GM19099 (cell line): ENCODE data around the gene PRSS2.

ENCODE experiments used
- POLR2A ChIP-seq: IDR thresholded peaks from 3 replicates; pipeline ENCODE4 v1.6.1; 2011; ENCODE audit warnings: low read depth; ENCODE audit not compliant: insufficient read length; ENCODE audit errors: extremely low read depth

PRSS2 gene

DNA sequence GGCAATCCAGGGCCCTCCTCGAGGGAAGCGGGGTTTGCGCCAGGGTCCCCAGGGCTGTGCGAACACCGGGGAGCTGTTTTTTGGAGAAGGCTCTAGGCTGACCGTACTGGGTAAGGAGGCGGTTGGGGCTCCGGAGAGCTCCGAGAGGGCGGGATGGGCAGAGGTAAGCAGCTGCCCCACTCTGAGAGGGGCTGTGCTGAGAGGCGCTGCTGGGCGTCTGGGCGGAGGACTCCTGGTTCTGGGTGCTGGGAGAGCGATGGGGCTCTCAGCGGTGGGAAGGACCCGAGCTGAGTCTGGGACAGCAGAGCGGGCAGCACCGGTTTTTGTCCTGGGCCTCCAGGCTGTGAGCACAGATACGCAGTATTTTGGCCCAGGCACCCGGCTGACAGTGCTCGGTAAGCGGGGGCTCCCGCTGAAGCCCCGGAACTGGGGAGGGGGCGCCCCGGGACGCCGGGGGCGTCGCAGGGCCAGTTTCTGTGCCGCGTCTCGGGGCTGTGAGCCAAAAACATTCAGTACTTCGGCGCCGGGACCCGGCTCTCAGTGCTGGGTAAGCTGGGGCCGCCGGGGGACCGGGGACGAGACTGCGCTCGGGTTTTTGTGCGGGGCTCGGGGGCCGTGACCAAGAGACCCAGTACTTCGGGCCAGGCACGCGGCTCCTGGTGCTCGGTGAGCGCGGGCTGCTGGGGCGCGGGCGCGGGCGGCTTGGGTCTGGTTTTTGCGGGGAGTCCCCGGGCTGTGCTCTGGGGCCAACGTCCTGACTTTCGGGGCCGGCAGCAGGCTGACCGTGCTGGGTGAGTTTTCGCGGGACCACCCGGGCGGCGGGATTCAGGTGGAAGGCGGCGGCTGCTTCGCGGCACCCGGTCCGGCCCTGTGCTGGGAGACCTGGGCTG lies 26.0 kb downstream of the PRSS2 start:
- TF ChIP-seq POLR2A = no peak

DNA sequence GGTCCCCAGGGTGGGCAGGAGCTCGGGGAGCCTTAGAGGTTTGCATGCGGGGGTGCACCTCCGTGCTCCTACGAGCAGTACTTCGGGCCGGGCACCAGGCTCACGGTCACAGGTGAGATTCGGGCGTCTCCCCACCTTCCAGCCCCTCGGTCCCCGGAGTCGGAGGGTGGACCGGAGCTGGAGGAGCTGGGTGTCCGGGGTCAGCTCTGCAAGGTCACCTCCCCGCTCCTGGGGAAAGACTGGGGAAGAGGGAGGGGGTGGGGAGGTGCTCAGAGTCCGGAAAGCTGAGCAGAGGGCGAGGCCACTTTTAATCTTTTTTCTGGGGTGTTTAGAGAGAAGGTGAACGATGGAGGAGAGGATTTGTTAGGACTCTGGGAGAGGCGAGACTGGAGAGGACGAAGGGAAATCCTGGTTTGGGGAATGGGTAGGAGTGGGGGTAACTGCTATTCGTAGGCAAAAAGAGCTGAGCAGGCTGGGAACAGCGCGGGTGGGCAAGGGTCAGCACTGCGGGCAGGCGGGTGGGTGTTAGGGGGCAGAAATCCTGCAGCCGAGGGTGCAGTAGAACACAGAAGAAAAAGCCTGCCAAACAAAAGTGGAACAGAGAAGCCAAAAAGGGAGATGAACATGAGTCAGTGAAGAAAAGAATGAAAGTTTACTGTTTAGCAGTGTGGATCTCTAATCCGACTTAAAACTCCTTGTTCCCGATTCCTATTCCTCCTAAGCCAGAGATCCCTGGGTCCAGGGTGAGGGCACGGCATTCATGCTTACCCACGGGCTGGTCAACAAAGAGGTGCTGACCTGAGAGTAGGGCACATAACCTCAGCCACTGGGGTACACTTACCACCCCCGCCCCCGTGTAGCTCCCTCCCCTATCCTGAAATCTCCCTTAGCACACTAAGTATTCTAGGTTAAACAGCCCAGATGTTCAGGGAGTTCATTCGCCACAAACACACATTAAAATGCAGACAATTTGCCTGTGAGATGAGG lies 26.9 kb downstream of the PRSS2 start:
- no peak for TF ChIP-seq POLR2A

DNA sequence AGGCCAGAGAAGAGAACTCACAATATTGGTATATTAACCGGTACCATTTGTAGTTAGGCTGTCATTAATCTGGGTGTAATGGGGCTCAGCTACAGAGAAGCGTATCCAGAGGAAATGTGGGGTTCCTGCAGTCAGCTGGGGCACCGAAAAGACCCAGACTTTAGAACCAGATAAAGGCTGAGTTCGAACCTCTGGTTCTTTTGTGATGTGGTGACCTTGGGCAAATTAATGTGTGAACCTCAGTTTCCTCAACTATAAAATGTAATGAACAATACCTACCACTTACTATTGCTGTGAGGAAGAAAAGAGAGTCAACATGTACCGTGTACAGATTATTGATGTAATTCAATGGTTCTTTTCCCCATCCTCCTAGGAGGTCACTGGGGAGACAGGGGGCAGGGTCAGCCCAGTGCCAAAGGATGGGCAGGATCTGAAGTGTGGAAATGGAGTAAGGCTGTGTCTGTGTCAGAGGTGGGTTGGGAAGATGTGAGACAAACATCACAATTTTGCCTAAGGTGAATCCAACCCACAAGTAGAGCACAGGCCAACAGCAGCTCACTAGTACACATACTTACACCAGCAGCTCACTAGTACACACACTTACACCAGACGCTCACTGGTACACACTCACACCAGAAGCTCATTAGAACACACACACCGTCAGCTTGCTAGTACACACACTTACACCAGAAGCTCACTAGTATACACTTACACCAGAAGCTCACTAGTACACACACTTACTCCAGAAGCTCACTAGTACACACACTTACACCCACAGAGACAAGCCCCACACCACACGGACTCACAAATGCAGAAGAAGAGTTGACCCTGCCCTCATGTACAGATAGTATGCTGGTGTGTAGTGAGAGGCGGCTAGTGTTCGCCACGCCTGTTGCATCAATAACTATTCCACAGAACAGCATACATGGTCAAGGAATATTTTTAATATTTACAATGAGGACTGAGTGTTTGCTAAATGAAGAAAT lies 28.0 kb downstream of the PRSS2 start:
- no peak for TF ChIP-seq POLR2A

DNA sequence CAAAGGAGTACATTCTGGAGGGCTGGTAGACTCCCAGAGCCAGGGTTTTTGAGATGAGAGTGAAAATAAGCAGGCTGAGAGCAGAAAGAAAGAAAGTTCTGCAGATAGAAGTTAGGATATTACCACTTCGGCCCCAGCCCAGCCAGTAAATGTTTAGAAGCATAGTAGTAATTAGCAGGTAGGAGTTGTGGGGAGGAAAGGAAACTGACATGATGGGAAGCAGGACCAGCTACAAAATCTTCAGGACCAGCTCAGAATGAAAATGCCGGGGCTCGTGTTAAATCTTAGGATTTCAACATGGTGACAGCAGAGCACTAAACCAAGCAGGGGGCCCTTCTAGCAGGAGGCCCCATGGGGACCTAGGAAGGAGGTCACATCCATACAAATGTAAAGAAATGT lies 28.7 kb downstream of the PRSS2 start:
- TF ChIP-seq POLR2A = no peak

DNA sequence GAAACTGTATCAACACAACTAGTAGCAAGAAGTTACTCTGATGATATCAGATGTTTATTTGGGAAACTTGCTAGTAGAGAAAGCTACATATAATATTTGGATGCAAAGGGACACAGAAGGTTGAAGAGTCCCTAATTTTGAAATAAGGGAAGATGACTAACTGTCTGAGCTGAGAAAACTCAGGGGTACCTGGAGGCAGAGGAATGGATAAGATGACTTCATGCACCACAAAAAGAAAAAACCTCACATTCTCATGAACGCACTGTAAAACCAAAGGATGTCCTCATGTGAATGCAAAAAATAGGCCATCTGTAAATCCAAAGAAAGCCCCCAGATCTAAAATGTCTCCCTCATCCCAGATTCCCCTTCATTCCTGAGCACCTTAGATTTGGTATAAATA lies 29.3 kb downstream of the PRSS2 start:
- no peak for TF ChIP-seq POLR2A

DNA sequence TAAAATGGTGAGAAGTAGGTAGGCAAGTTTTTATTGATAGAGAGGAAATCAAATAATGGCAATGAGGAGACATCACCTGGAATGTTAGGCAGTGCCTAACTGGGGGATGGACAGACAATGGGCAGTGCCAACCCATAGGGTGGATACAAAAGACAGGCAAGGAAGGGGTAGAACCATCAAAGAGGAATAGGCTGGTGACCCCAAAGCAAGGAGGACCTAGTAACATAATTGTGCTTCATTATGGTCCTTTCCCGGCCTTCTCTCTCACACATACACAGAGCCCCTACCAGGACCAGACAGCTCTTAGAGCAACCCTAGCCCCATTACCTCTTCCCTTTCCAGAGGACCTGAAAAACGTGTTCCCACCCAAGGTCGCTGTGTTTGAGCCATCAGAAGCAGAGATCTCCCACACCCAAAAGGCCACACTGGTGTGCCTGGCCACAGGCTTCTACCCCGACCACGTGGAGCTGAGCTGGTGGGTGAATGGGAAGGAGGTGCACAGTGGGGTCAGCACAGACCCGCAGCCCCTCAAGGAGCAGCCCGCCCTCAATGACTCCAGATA lies 30.0 kb downstream of the PRSS2 start:
- no peak for TF ChIP-seq POLR2A

DNA sequence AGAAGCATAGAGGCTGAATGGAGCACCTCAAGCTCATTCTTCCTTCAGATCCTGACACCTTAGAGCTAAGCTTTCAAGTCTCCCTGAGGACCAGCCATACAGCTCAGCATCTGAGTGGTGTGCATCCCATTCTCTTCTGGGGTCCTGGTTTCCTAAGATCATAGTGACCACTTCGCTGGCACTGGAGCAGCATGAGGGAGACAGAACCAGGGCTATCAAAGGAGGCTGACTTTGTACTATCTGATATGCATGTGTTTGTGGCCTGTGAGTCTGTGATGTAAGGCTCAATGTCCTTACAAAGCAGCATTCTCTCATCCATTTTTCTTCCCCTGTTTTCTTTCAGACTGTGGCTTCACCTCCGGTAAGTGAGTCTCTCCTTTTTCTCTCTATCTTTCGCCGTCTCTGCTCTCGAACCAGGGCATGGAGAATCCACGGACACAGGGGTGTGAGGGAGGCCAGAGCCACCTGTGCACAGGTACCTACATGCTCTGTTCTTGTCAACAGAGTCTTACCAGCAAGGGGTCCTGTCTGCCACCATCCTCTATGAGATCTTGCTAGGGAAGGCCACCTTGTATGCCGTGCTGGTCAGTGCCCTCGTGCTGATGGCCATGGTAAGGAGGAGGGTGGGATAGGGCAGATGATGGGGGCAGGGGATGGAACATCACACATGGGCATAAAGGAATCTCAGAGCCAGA lies 31.0 kb downstream of the PRSS2 start:
- no peak for TF ChIP-seq POLR2A

DNA sequence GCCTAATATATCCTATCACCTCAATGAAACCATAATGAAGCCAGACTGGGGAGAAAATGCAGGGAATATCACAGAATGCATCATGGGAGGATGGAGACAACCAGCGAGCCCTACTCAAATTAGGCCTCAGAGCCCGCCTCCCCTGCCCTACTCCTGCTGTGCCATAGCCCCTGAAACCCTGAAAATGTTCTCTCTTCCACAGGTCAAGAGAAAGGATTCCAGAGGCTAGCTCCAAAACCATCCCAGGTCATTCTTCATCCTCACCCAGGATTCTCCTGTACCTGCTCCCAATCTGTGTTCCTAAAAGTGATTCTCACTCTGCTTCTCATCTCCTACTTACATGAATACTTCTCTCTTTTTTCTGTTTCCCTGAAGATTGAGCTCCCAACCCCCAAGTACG lies 31.5 kb downstream of the PRSS2 start:
- no peak for TF ChIP-seq POLR2A

DNA sequence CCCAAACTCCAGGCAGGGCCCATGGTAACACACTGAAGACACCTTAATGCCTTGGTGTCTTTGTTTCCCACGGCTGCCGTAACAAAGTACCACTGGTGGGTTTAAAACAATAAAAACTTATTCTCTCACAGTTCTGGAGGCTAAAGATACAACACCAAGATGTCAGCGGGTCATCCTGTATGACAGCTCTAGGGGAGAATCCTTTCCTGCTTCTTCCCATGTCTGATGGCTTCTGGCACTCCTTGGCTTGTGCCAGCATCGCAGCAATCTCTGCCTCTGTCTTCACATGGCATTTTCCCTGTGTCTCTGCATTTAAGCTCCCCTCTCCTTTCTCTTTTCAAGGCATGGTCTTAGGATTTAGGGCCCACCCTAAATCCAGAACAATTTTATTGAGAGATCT lies 33.1 kb downstream of the PRSS2 start:
- no peak for TF ChIP-seq POLR2A

DNA sequence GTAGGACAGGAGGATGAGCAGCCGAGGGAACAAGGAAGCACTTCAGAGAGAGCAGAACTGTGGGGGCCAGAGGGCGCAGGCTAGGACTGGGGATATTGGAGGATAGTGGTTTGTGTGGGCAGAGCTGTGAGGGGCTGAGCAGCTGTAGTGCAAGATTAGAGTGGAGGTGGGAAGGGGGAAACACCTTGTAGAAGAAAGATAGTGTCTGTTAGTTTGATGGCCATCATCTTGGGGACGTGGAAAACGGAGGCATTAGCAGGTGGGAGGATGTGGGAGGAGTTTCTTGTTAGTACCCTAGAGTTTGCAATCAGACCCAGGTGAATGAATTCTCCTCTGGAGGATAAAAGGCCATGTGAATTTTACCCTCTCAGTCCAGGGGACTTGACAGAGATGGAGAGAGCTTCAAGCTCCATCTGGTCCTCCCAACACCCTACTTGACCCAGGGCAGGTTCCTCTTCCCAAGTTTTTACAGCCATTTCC lies 34.0 kb downstream of the PRSS2 start:
- TF ChIP-seq POLR2A = no peak

DNA sequence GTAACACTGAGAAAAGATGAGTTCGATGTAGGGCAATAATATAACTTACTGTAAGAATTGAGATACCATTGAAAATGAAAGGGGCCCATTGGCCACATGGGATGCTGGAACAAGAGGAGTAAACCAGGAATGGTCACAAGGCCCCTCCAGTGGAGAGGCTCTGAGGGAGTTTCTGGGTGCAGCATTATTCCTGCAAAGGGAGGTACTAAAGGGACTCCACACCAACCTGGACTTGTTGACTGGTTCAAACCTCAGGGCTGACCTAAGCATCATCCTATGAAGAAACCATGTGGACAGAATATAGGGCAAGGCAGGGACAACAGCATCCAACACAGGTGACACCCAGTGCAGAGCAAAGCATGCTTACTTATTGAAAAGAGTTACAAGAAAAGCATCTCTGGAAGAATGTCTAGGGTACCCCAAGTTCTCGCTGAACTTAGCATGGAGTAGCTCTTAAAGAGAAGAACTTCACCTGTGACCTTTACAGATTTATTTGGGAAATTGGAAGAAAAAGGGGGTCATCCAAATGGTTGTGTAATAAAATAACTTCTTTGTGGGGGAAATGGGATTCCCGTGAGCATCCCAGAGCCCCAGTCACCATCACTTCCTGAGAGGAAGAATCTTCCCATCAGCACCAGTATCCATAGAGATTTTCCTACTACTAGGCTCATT lies 34.7 kb downstream of the PRSS2 start:
- TF ChIP-seq POLR2A = no peak

DNA sequence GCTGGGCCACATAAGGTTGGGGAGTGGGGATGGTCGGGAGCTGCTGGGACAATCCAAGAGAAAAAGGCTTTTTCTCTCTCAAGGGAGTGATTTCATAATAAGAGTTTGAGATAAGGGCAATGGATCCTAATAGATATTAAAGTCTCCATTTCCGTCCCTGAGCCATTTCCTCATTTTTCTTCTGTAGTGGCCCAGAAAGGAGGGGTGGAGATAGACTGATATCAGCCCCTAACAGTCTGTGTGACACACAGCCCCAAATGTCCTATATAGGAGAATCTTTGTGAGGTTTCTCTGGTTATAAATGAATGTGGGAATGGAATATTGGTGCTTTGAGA lies 35.2 kb downstream of the PRSS2 start:
- TF ChIP-seq POLR2A = no peak

DNA sequence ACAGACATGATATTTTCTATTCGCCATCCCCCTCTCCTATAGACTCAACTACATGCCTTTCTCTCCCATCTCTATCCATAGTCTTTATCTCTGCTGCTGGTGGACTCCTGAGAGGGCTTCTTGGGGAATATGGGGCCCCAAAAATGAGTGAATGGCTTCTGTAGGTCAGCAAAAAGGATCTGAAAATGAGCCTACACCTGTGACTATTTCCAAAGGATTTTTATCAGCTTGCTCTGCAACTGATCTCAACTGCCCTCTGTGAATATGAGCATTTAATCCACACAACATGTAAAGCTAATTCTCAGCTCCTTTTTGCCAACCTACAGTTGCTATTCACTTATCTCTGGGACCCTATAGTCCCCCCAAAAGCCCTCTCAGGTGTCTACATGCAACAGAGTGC lies 36.2 kb downstream of the PRSS2 start:
- no peak for TF ChIP-seq POLR2A
